Small intestine (tissue), 7 donors: ENCODE results near the gene CPT1C. TPM values are rescaled to one million over a fixed set of nuclear protein-coding genes. Genes with fewer than 3 reads are reported as not detected.

Source experiments
- DNase-seq, 2 donors: peaks; one replicate each; pipeline versions ENCODE4 v3.0.0 to v3.0.0-alpha.2; 2013
- FAIRE-seq: peaks from 2 replicates; lab custom pipeline; 2012; peaks lifted over from hg19 to GRCh38; lab: Jason Lieb, UNC
- H3K27ac ChIP-seq, 3 donors: one replicate each; pipeline ENCODE4 v1.5.1; 2013; ENCODE audit warnings: low read length in 2 of 3, mild to moderate bottlenecking in 2 of 3, control low read depth in 1 of 3, inconsistent platforms in 1 of 3, low read depth in 1 of 3, moderate library complexity in 1 of 3
- H3K27me3 ChIP-seq, 3 donors: one replicate each; pipeline ENCODE4 v1.6.1; 2013; ENCODE audit warnings: low read length in 3 of 3, inconsistent platforms in 1 of 3; ENCODE audit not compliant: control insufficient read depth in 3 of 3, insufficient read depth in 3 of 3
- H3K36me3 ChIP-seq, 3 donors: one replicate each; pipeline ENCODE4 v1.6.1; 2013; ENCODE audit warnings: low read length in 3 of 3, inconsistent platforms in 1 of 3, low read depth in 1 of 3, mild to moderate bottlenecking in 1 of 3, moderate library complexity in 1 of 3; ENCODE audit not compliant: control insufficient read depth in 3 of 3, insufficient read depth in 2 of 3
- H3K4me1 ChIP-seq, 3 donors: one replicate each; pipeline ENCODE4 v1.6.1; 2013; ENCODE audit warnings: low read length in 2 of 3, inconsistent platforms in 1 of 3, low read depth in 1 of 3, mild to moderate bottlenecking in 1 of 3, moderate library complexity in 1 of 3; ENCODE audit not compliant: control insufficient read depth in 3 of 3, insufficient read depth in 2 of 3
- H3K4me3 ChIP-seq, 3 donors: one replicate each; pipeline ENCODE4 v1.5.1; 2013; ENCODE audit warnings: low read length in 3 of 3, control low read depth in 1 of 3, inconsistent platforms in 1 of 3, low read depth in 1 of 3, mild to moderate bottlenecking in 1 of 3, moderate library complexity in 1 of 3
- H3K9me3 ChIP-seq, 2 donors: one replicate each; pipeline ENCODE4 v1.6.1; 2013; ENCODE audit warnings: low read depth in 1 of 2, low read length in 1 of 2; ENCODE audit not compliant: control insufficient read depth in 2 of 2, insufficient read depth in 1 of 2
- WGBS, 3 donors: extraction: QIAGEN DNeasy Blood & Tissue Kit; methylation state at CpG; one replicate each; pipeline ENCODE4 v1.1.7; 2013; 5-methylcytosine and 5-hydroxymethylcytosine counted together
- polyA plus RNA-seq, 4 donors: library from polyadenylated mRNA; stranded (reverse) in 3 of 4; unstranded in 1 of 4; fragments of 200-250 nt in 3 of 4; fragments of 120-200 nt in 1 of 4; gene quantifications; one replicate each; pipeline versions ENCODE4 v1.2.1 to v1.2.3, GENCODE V29; 2013
- donor health status: healthy with polysubstance abuse.
- donor health status: control.
- donor health status: control.
- donor health status: Bipolar disorder and iron deficiency.
- donor health status: healthy.

The CPT1C gene
- polyA plus RNA-seq, 4 donors: 1.9 to 4.5 TPM; not detected in 2

DNA sequence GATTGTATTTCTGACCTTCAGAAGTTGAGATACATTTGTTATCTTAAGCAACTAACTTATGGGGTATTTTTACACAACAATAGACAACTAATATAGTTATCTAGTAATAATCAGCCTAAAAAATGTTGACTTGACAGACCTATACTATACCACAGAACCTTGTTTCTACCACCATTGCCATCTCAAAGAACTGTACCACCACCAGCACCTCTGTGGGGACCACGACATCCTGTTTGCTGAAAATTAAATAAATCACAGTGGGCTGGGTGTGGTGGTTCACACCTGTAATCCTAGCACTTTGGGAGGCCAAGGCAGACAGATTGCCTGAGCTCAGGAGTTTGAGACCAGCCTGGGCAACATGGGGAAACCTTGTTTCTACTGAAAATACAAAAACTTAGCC is 48.2 kb downstream of the CPT1C start:
- Histone ChIP-seq H3K4me1 (no peaks in the 10 kb centered on the region), H3K9me3 (no peaks in the 10 kb centered on the region), H3K36me3 (no peaks in the 10 kb centered on the region), H3K27me3 (no peaks in the 10 kb centered on the region), H3K27ac (no peak overlapping the region), H3K4me3 (no peak overlapping the region)
- no peak for DNase-seq
- FAIRE-seq: no peak
- 65 to 76% (median 68%) methylated on average over 1 of the region's 1 CpG for WGBS, 3 donors

DNA sequence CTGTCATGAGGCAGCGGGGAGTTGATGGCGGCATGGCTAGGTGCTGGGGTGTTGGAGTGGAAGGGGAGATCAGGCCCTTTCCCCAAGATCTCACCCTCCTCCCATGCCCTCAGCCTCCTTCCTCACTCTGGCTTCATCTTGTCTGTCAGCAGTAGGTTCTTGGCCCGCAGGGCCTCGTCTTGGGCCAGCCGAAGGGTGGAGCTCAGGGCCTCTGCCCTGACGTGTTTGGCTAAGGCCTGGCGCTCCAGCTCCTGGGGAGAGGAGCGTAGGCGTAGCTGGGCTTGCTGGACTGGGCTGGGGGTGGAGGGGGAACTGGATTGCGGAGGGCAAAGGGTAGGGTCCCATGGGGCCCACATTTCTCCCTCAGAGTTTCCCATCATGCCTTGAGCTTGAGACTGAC is 49.0 kb downstream of the CPT1C start:
- Histone ChIP-seq H3K27ac (no peak overlapping the region), H3K4me1 (no peaks in the 10 kb centered on the region), H3K27me3 (no peaks in the 10 kb centered on the region), H3K36me3 (no peaks in the 10 kb centered on the region), H3K4me3 (no peak overlapping the region), H3K9me3 (no peaks in the 10 kb centered on the region)
- WGBS, 3 donors: 84 to 94% (median 86%) methylated on average over 8 to 10 of the region's 10 CpGs
- FAIRE-seq (no peak), DNase-seq (no peak)

DNA sequence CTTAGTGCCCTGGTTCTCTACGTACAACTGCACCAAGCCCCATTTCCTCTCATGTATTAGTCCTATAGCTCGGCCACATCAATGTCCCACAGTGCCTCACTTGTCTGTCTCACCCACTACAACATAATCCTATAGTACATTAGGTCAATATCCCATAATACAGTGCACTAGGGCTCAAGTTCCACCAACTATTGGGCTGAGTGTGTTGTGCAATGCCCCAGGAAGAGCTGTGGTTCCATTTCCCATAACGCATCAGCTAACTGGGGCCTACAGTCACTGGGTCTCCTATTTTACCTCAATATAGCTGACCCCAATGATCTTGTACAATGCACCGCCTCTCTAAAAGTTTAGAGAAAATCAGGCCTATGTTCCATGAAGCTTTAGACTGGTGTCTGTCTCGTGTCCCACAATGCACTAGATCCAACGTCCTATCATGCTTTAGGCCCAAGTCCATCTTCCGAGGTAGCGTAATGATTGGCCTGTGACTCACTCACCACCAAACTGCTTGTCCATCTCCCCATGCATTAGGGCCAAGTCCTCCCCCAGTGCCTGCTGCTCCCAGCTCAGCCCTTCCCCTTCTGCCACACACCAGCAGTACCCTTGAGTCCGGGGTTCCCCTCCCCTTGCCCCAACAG is 50.4 kb downstream of the CPT1C start:
- no peak overlapping the region for H3K4me3 ChIP-seq
- H3K9me3 ChIP-seq: no peaks in the 10 kb centered on the region
- H3K27ac ChIP-seq: no peak overlapping the region
- FAIRE-seq (no peak), DNase-seq (no peak)
- H3K27me3 ChIP-seq: no peaks in the 10 kb centered on the region
- WGBS, 3 donors: 81 to 87% (median 83%) methylated on average over 9 of the region's 9 CpGs
- no peaks in the 10 kb centered on the region for H3K36me3 ChIP-seq
- no peaks in the 10 kb centered on the region for H3K4me1 ChIP-seq

DNA sequence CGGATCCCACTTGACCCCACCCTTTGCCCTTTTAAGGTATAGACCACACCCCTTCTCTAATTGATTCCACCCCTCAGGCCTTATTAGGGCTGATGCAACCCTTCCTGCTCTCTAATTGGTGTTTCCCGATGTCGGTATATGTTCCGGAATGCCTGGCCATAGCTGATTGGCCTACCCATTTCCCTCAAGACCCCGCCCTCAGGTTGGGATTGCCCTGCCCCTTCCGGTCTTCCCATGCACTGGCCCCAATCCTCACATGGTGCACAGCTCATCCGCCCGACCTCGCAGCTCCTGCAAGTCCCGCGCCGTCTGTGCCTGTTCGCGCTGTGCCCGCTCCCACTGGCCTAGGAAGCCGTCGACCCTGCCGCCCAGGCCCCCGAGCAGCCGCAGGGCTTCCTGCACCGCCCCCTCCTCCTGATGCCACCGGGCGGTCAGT is 54.0 kb downstream of the CPT1C start:
- H3K27me3 ChIP-seq: no peaks in the 10 kb centered on the region
- H3K4me3 ChIP-seq: no peak overlapping the region
- FAIRE-seq (no peak), DNase-seq (no peak)
- H3K9me3 ChIP-seq: no peaks in the 10 kb centered on the region
- no peaks in the 10 kb centered on the region for H3K4me1 ChIP-seq
- no peaks in the 10 kb centered on the region for H3K36me3 ChIP-seq
- H3K27ac ChIP-seq: no peak overlapping the region
- 91 to 94% (median 93%) methylated on average over 21 to 23 of the region's 23 CpGs for WGBS, 3 donors

DNA sequence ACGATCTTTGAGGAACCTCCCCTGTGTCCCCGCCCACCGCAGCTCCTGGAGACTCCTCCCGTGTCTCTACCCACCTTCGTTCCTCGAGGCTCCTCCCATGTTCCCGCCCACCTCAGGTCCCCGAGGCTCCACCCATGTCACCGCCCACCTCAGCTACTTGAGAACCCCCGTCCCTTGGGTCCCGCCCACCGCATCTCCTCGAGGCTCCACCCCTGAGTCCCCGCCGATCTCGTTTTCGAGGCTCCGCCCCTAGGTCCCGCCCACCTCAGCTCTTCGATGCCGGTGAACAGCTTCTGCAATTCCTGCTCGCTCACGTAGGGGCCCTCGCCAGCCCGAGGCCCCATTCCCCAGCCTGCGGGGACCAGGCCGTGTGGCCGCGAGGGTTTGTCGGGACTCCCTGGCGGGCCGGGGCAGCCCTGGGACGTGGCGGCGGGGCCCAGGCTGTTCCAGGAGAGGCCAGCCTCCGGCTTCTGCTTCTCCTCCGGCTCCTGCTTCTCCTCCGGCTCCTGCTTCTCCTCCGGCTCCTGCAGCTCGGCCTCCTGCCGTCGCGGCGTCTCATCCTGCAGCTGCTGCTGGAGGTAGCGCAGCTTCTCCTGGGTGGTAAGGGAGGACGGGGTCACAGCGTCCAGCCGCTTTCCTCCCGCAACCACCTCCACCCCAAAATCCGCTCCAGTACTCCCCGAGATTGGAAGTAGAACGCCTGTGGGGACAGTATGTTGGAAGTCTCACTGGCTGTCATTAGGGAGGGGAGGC is 55.5 kb downstream of the CPT1C start:
- no peaks in the 10 kb centered on the region for H3K36me3 ChIP-seq
- FAIRE-seq: no peak
- no peak overlapping the region for H3K4me3 ChIP-seq
- H3K9me3 ChIP-seq: no peaks in the 10 kb centered on the region
- no peaks in the 10 kb centered on the region for H3K4me1 ChIP-seq
- WGBS, 3 donors: 48 to 59% (median 55%) methylated on average over 44 to 52 of the region's 52 CpGs
- H3K27ac ChIP-seq: no peak overlapping the region
- peak; percentile 8 to 15 for DNase-seq
- no peaks in the 10 kb centered on the region for H3K27me3 ChIP-seq

DNA sequence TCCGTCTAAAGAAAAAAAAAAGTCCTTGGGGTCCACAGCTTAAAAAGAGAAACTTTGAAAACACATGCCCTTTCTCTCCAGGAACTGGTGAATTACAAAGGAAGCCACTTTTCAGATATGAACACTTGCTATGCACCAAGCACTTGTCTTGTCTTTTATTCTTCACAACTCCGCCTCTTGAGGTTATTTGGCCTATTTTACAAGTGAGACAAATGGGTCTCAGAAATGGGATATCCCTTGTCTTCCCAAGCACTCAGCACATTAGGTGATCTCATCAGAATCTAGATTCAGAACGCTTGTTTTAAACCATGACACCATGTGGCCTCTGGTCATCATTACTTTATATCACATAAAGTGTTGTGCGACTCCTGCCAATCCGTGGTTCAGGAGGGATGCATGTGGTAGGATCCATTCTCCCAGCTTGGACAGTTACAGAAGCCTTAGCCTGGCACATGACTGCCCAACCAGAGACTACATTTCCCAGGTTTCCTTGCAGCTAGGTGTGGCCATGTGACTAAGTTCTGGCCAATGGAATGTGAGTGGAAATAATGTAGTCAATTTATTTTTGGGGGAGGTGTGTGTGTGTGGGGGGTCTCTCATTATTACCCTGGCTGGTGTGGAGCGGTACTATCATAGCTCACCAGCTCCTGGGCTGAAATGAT is 58.3 kb downstream of the CPT1C start:
- H3K36me3 ChIP-seq: no peaks in the 10 kb centered on the region
- no peaks in the 10 kb centered on the region for H3K27me3 ChIP-seq
- H3K27ac ChIP-seq: no peak overlapping the region
- DNase-seq (no peak), FAIRE-seq (no peak)
- no peak overlapping the region for H3K4me3 ChIP-seq
- no peaks in the 10 kb centered on the region for H3K4me1 ChIP-seq
- WGBS, 3 donors: 80 to 86% (median 86%) methylated on average over 6 of the region's 6 CpGs
- no peaks in the 10 kb centered on the region for H3K9me3 ChIP-seq

DNA sequence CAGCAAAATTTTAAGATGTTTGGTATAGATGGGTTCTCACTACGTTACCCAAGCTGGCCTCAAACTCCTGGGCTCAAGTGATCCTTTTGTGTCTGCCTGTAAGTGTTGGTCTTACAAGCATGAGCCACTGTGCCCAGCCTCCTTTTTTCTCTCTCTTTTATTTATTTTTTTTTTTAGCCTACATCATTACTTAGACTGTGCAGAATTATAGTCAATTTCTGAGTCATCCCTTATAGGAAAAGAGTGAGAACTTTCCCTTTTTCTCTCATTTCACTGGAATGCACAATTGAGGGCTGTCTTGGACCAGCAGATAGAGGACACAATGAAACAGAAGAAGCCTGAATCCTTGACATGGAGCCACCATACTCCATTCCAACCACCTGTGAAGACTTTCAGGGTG is 58.9 kb downstream of the CPT1C start:
- WGBS, 3 donors: 55 to 70% (median 65%) methylated on average over 1 of the region's 1 CpG
- no peaks in the 10 kb centered on the region for H3K9me3 ChIP-seq
- H3K27ac ChIP-seq: no peak overlapping the region
- H3K36me3 ChIP-seq: no peaks in the 10 kb centered on the region
- no peak for DNase-seq
- FAIRE-seq: no peak
- no peaks in the 10 kb centered on the region for H3K4me1 ChIP-seq
- no peaks in the 10 kb centered on the region for H3K27me3 ChIP-seq
- H3K4me3 ChIP-seq: no peak overlapping the region

GRCh38 chr19:49752701-49753100 is 61.8 kb downstream of the CPT1C start:
- 27 to 72% (median 40%) methylated on average over 1 of the region's 1 CpG for WGBS, 3 donors
- no peak overlapping the region for H3K4me3 ChIP-seq
- no peaks in the 10 kb centered on the region for H3K4me1 ChIP-seq
- H3K36me3 ChIP-seq: no peaks in the 10 kb centered on the region
- H3K27me3 ChIP-seq: no peaks in the 10 kb centered on the region
- H3K9me3 ChIP-seq: peaks cover 0 to 11% of the 10 kb centered on the region in 2 donors
- FAIRE-seq: no peak
- H3K27ac ChIP-seq: no peak overlapping the region
- no peak for DNase-seq
